A673 (cell line): ENCODE measurements around the gene LRRC72.

Source experiments
- CTCF ChIP-seq: fragments of 300-800, 200-600 bp; sonication (generic); conservative IDR thresholded peaks from 2 replicates; pipeline ENCODE4 v1.5.1; 2017; ENCODE audit warnings: low read depth, mild to moderate bottlenecking, antibody characterized with exemption, low read length, moderate library complexity, mixed read lengths
- EZH2 ChIP-seq: fragments of 200-600 bp; sonication (generic); IDR thresholded peaks from 2 replicates; pipeline ENCODE4 v1.6.1; 2017; ENCODE audit warnings: borderline replicate concordance, low read depth, mild to moderate bottlenecking, mixed read lengths, antibody characterized with exemption, low read length; ENCODE audit not compliant: poor library complexity, severe bottlenecking

- TF ChIP-seq CTCF (no peak), EZH2 (no peak)
Observed at GRCh38 chr7:16514271-16514670, 12.4 kb upstream of the LRRC72 start.
